Muscle of leg (tissue), 11 donors: Measurements from ENCODE around the gene PGS1. TPM values are rescaled to one million over a fixed set of nuclear protein-coding genes. Genes with fewer than 3 reads are reported as not detected.

ENCODE experiments used
- DNase-seq: peaks from one replicate; pipeline ENCODE4 v3.0.0; 2013
- H3K27ac ChIP-seq: one replicate; pipeline ENCODE4 v1.5.1; 2013; ENCODE audit warnings: mild to moderate bottlenecking, low read length, control low read depth
- H3K27me3 ChIP-seq: one replicate; pipeline ENCODE4 v1.6.1; 2013; ENCODE audit warnings: low read length; ENCODE audit not compliant: control insufficient read depth, insufficient read depth
- H3K36me3 ChIP-seq: one replicate; pipeline ENCODE4 v1.6.1; 2013; ENCODE audit warnings: low read length; ENCODE audit not compliant: control insufficient read depth, insufficient read depth
- H3K4me1 ChIP-seq: one replicate; pipeline ENCODE4 v1.6.1; 2013; ENCODE audit warnings: low read length; ENCODE audit not compliant: control insufficient read depth, insufficient read depth
- H3K4me3 ChIP-seq: one replicate; pipeline ENCODE4 v1.5.1; 2013; ENCODE audit warnings: low read length, control low read depth
- H3K9me3 ChIP-seq: replicated peaks from 2 replicates; pipeline ENCODE4 v1.6.1; 2013; ENCODE audit warnings: low read depth, low read length; ENCODE audit not compliant: control insufficient read depth
- WGBS: methylation state at CpG from one replicate; pipeline ENCODE4 v1.1.5; 2013; ENCODE audit warnings: missing lambda C conversion rate; ENCODE audit not compliant: insufficient coverage; 5-methylcytosine and 5-hydroxymethylcytosine counted together
- polyA plus RNA-seq, 8 donors: library from polyadenylated mRNA; unstranded; fragments of 120-200 nt; gene quantifications; one replicate each; pipeline versions ENCODE4 v1.2.1 to v1.2.3, GENCODE V29; 2013; ENCODE audit warnings: inconsistent platforms in 1 of 8, low replicate concordance in 1 of 8; ENCODE audit not compliant: insufficient read length in 8 of 8, insufficient read depth in 1 of 8
- total RNA-seq: library from RNA; stranded (reverse); fragments of 120-200 nt; gene quantifications from one replicate; pipeline ENCODE4 v1.2.4, GENCODE V29; 2013

PGS1 gene
- total and polyA plus RNA-seq, 9 donors, result 20.9 to 33.6 (median 27.1) TPM

GRCh38 chr17:78433013-78433727 is 54.7 kb downstream of the PGS1 start:
- H3K27ac ChIP-seq, result no peak overlapping the region
- peaks cover 16% of the 10 kb centered on the region for H3K36me3 ChIP-seq
- peaks cover 2% of the 10 kb centered on the region for H3K27me3 ChIP-seq
- no peak overlapping the region for H3K4me3 ChIP-seq
- no peak for DNase-seq
- 58% methylated on average over 17 of the region's 20 CpGs for WGBS
- H3K4me1 ChIP-seq, result peaks cover 3% of the 10 kb centered on the region
- H3K9me3 ChIP-seq, result no peaks in the 10 kb centered on the region

GRCh38 chr17:78433780-78434335 is 55.4 kb downstream of the PGS1 start:
- WGBS, result 81% methylated on average over 11 of the region's 13 CpGs
- no peak overlapping the region for H3K27ac ChIP-seq
- H3K4me1 ChIP-seq, result peaks cover 3% of the 10 kb centered on the region

DNA sequence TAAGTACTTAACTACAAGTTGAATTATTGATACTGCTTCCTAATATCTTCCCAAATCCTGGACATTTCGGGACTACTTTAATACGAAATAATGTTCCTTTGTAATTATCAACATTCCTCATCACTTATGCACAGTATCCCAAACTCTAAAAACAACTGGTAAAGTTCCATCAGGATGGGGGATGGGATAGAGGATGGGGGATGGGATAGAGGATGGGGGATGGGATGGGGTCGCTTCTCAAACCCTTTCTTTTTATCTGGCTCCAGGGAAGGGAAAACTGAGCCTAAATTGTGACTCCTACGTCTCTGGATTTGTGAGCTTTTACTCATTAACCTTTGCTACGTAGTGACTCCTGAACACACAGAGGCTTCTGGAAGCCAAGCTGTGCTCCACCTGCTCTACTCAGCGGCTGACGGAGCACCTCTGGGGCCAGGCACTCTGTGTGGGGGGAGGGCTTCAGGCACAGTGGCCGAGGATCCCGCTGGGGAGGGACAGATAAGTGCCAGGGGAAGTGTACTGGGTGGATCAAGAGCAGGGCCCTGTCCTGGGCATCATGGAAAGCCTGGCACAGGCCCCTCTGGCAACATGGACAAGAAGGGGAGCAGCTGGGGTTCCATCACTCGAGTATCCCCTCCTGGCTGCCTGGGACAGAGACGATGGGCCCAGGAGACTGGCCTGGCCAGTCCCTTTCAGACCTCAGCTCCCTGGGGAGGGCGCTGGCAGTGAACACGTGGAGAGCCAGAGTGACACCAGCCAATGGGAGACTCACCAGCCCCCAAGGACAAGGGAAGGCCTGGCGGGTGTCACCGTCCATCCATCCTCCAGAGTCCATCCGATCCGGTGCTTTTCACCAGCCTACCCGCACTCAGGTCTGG is 56.2 kb downstream of the PGS1 start:
- Histone ChIP-seq H3K27me3 (peaks cover 2% of the 10 kb centered on the region), H3K27ac (no peak overlapping the region), H3K4me1 (peaks cover 3% of the 10 kb centered on the region), H3K4me3 (no peak overlapping the region), H3K36me3 (peaks cover 2% of the 10 kb centered on the region), H3K9me3 (no peaks in the 10 kb centered on the region)
- 46% methylated on average over 14 of the region's 18 CpGs for WGBS
- no peak for DNase-seq

More at GRCh38 chr17:78433780-78434335, 55.4 kb downstream of the PGS1 start:
- no peaks in the 10 kb centered on the region for H3K9me3 ChIP-seq
- H3K4me3 ChIP-seq, result no peak overlapping the region
- peaks cover 11% of the 10 kb centered on the region for H3K36me3 ChIP-seq
- peaks cover 2% of the 10 kb centered on the region for H3K27me3 ChIP-seq
- DNase-seq, result no peak

- 77% methylated on average over 14 of the region's 19 CpGs for WGBS
- no peaks in the 10 kb centered on the region for H3K9me3 ChIP-seq
- DNase-seq, result no peak
- H3K4me3 ChIP-seq, result no peak overlapping the region
- peaks cover 3% of the 10 kb centered on the region for H3K4me1 ChIP-seq
- no peaks in the 10 kb centered on the region for H3K36me3 ChIP-seq
- peaks cover 2% of the 10 kb centered on the region for H3K27me3 ChIP-seq
- no peak overlapping the region for H3K27ac ChIP-seq
Measured at GRCh38 chr17:78435330-78436005, 57.0 kb downstream of the PGS1 start.

DNA sequence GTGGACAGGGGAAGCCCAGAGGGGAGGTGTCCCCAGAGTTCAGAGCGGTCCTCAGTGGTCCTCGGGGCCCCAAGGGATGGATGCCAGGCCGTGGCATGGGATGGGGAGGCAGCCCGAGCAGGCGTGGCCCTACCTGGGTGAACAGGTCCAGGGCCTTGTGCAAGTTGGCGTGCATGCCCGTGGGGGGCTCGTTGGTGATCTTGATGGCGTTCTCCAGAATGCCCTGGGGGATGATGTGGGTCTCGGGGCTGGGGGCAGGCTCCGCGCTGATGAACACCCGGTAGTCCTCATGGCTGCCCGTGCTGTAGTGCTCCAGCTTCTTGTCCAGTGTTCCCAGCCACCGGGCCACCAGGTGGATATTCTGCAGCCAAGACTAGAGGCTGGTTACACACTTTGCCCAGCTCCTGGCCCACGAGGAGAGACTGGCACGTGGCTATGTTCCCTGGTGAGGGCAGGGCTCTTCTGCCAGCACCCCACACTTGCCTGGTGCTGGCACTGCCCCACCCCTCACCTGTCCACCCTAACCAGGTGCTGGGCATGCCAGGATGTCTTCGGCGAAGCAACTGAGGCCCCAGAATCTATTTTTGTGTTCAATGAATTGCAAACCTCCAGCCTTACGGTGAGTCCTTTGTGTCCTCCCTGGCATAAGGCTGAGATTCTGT is 59.2 kb downstream of the PGS1 start:
- H3K4me1 ChIP-seq, result peaks cover 13% of the 10 kb centered on the region
- H3K27ac ChIP-seq, result no peak overlapping the region
- H3K36me3 ChIP-seq, result no peaks in the 10 kb centered on the region
- no peaks in the 10 kb centered on the region for H3K9me3 ChIP-seq
- no peak for DNase-seq
- no peak overlapping the region for H3K4me3 ChIP-seq
- H3K27me3 ChIP-seq, result peaks cover 7% of the 10 kb centered on the region
- WGBS, result 90% methylated on average over 18 of the region's 20 CpGs

DNA sequence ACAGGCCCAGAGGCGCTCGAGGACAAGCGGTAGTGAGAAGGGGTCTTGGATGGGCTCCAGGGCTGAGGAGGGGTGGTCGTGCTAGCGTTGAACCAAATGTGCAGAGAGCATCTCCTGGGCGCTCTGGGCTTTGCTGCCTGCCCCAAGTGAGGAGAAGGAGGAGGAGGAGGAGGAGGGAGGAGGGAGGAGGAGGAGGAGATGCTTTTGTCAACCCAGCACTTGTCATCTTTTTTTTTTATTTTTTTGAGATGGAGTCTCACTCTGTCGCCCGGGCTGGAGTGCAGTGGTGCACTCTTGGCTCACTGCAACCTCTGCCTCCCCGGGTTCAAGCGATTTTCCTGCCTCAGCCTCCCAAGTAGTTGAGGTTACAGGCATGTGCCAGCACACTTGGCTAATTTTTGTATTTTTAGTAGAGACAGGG is 59.8 kb downstream of the PGS1 start:
- Histone ChIP-seq H3K4me1 (peaks cover 13% of the 10 kb centered on the region), H3K36me3 (no peaks in the 10 kb centered on the region), H3K4me3 (no peak overlapping the region), H3K27me3 (peaks cover 7% of the 10 kb centered on the region), H3K27ac (no peak overlapping the region), H3K9me3 (no peaks in the 10 kb centered on the region)
- no peak for DNase-seq
- WGBS, result 69% methylated on average over 3 of the region's 10 CpGs

DNA sequence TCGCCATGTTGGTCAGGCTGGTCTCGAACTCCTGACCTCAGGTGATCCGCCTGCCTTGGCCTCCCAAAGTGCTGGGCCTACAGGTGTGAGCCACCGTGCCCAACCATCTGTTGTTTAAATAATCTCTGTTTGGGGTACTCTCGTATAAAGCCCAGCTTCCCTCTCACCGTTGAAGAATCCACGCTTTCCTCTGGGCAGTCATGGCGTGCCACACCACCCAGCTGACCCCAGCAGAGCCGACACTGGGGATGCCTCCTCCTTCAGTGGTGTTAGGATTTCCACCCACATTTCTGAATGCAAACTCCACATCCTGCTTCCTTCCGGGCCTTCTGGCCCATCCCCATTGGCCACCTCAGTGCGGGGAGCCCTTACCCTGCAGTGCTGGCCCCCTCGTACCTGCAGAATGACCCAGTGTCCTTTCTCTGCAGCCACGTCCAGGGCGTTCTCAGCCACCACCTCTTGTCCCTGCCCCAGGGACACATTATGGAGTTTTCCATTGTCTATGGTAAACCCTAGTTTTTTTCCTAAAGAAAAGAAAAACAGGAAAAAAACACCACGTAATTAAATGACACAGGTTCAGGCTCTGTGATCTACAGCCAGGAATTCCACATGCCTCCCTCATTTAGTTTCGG is 60.4 kb downstream of the PGS1 start:
- Histone ChIP-seq H3K4me1 (peaks cover 13% of the 10 kb centered on the region), H3K9me3 (no peaks in the 10 kb centered on the region), H3K4me3 (no peak overlapping the region), H3K27me3 (peaks cover 7% of the 10 kb centered on the region), H3K27ac (no peak overlapping the region), H3K36me3 (no peaks in the 10 kb centered on the region)
- WGBS, result 71% methylated on average over 11 of the region's 16 CpGs
- no peak for DNase-seq

GRCh38 chr17:78441271-78441971 is 63.0 kb downstream of the PGS1 start:
- no peak for DNase-seq
- WGBS, result 63% methylated on average over 4 of the region's 12 CpGs
- Histone ChIP-seq H3K27me3 (peaks cover 5% of the 10 kb centered on the region), H3K36me3 (no peaks in the 10 kb centered on the region), H3K9me3 (no peaks in the 10 kb centered on the region), H3K4me1 (peaks cover 18% of the 10 kb centered on the region), H3K27ac (no peak overlapping the region), H3K4me3 (no peak overlapping the region)
